ENCODE results near the gene SETBP1.
"Not testable (repeated sequence)": the region's sequence is repeated elsewhere in the genome, so short reads cannot be mapped to it uniquely, and the experiment has no call there.

SETBP1 gene

DNA sequence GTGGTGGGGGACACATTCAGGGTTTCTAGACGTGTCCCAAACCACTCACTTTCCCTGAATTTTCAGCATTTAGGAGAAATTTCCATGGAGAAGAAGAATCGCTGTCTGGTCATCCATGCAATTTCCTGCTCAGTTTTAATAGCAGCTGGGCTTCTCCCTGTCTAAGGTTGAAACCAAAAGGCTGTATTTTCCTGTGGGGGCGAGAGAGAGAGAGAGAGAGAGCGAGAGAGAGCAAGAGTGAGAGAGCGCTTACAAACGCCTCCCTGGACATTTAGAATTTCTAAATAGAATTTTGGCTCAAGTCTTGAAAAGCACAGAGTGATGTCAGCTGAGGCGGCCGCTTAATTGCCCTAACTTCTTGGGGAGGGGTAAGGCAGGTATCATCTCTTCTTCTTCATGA, 110.8 kb downstream of the SETBP1 start:
- DNase-seq (ENCODE audit: low read depth) = no peak

- DNase-seq (ENCODE audit: low read depth) = no peak
These were observed 111.9 kb downstream of the SETBP1 start for GRCh38 chr18:44792456-44793061.

DNA sequence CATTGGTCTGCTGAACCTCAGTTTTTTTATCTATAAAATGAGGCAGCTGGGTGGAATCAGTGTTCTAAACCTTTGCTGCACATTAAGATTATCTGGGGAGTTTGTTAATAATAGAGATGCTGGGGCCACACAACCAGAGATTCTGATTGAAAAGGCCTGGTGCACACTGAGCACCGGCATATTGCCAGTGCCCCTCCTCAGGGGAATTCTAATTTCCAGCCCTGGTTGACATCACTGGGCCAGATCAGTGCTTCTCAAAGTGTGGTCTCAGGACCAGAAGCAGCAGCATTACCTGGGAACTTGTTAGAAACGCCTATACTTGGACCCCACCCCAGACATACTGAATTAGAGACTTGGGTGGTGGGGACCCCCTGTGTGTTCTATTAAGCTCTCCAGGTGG, 112.5 kb downstream of the SETBP1 start:
- DNase-seq (ENCODE audit: low read depth) = no peak

- no peak for DNase-seq (ENCODE audit: low read depth)
These were observed 113.0 kb downstream of the SETBP1 start for GRCh38 chr18:44793685-44794084.

- DNase-seq (ENCODE audit: low read depth) = no peak
These were observed 114.6 kb downstream of the SETBP1 start for GRCh38 chr18:44795241-44795640.

- DNase-seq (ENCODE audit: low read depth) = no peak
These were observed 116.0 kb downstream of the SETBP1 start for GRCh38 chr18:44796429-44797428.

- DNase-seq (ENCODE audit: low read depth) = no peak
These were observed 117.9 kb downstream of the SETBP1 start for GRCh38 chr18:44798433-44799048.

DNA sequence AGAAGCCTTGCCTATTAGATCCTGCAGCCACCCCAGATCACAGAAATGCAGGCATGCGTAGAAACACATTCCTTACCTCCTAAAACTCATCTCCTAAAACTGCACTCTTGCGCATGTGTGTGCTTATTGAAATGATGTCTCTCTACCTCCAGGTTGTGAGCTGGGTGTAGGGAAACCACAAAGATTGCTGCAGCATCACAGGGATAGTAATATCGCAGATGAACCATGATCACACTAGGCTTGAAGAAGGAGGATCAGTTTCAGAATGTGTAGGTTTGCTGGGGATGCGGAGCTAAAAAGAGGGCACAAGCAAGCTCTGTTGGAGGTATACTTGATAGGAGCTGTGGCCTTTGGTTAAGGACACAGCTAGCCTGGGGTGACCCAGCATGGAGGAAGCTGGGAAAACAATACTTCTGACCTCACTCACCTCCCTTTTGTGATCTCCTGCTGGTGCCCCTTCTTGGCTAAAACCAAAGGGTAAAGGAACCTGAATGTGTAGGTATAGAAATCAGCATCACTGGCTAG, 118.8 kb downstream of the SETBP1 start:
- no peak for DNase-seq (ENCODE audit: low read depth)

GRCh38 chr18:44799907-44800421, 119.3 kb downstream of the SETBP1 start:
- DNase-seq (ENCODE audit: low read depth) = no peak

- not testable (repeated sequence) for DNase-seq (ENCODE audit: low read depth)
These were observed 120.1 kb downstream of the SETBP1 start for GRCh38 chr18:44800766-44801165.

GRCh38 chr18:44801781-44802180, 121.1 kb downstream of the SETBP1 start:
- no peak for DNase-seq (ENCODE audit: low read depth)

DNA sequence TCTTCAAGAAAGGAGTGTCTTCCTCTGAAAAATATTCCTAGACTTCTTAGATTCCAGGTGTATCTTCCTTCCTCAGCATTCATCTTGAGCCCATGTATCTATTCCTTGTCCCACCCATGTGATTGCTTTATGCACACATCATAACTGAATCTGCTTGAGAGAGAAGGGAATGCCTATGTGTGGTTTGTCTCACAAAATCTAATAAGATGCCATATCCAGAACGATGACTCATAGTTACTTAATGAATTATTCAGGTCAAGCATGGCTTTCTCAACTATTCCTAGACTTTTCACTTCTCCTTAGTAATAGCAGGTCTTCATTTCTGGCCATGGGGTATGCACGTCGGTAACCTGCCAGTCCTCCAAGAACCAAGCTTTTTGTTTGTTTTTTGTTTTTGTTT, 121.8 kb downstream of the SETBP1 start:
- DNase-seq (ENCODE audit: low read depth) = no peak

- no peak for DNase-seq (ENCODE audit: low read depth)
These were observed 122.4 kb downstream of the SETBP1 start for GRCh38 chr18:44803019-44803650.

GRCh38 chr18:44804033-44804432, 123.3 kb downstream of the SETBP1 start:
- DNase-seq (ENCODE audit: low read depth) = no peak

GRCh38 chr18:44805176-44805575, 124.5 kb downstream of the SETBP1 start:
- no peak for DNase-seq (ENCODE audit: low read depth)

GRCh38 chr18:44805643-44806042, 125.0 kb downstream of the SETBP1 start:
- no peak for DNase-seq (ENCODE audit: low read depth)

GRCh38 chr18:44807766-44808165, 127.1 kb downstream of the SETBP1 start:
- no peak for DNase-seq (ENCODE audit: low read depth)

- DNase-seq (ENCODE audit: low read depth) = no peak
These were observed 131.0 kb downstream of the SETBP1 start for GRCh38 chr18:44811572-44812125.

GRCh38 chr18:44812426-44812825, 131.7 kb downstream of the SETBP1 start:
- DNase-seq (ENCODE audit: low read depth) = no peak

GRCh38 chr18:44813586-44813985, 132.9 kb downstream of the SETBP1 start:
- DNase-seq (ENCODE audit: low read depth) = no peak

DNA sequence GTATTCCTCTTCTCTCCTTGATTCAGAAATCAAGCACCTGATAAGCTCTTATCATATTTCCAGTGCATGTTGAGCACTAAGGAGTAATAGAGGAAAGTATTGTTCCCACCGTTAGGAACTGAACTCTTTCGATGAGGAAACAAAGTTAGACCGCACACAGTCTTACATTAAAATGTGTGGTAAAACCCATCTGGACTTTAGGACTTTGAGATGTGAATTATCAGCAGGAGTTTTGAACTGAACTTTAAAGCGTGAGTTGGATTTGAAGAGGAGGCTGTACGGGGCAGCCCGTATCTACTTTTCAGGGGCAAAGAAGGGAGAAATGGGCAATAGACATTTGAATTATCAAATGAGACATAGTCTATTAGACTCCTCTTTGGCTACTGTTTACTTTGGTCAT, 134.4 kb downstream of the SETBP1 start:
- DNase-seq (ENCODE audit: low read depth) = no peak

- DNase-seq (ENCODE audit: low read depth) = no peak
These were observed 135.4 kb downstream of the SETBP1 start for GRCh38 chr18:44816050-44816449.

Data from GM04503 (cell line).